Measurements from ENCODE around the gene ASF1A. TPM values are rescaled to one million over a fixed set of nuclear protein-coding genes. Genes with fewer than 3 reads are reported as not detected.
"Not testable (repeated sequence)": the region's sequence is repeated elsewhere in the genome, so short reads cannot be mapped to it uniquely, and the experiment has no call there.

The ASF1A gene
- total RNA-seq, 1 donor from 2014 or later, result 17.9 TPM

DNA sequence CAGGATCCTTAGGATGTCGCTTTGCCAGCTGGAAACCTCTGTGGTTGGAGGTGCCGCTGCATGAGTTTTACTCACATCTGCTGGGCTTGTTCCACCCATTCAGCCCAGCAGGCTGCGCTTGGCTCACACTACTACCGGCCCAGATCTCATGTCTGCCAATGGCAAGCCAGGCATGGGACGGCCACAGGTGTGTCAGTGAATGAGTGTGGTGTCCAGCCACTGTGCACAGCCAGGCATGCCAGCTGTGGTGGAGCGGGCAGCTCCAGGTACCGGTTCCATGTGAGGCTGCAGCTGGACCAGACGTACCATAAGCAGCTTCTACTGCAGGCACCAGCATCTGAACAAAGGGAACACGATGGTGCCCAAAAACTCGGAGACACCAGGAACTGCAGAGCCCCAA, 33.1 kb upstream of the ASF1A start:
- no peaks in the 10 kb centered on the region for H3K27me3 ChIP-seq (ENCODE audit: control insufficient read depth, insufficient read depth, low read length)
- no peak for TF ChIP-seq CTCF (IDR thresholded peaks at IDR 0.05; ENCODE audit: insufficient read depth, low read length, poor library complexity, severe bottlenecking)

GRCh38 chr6:118862443-118862842, 31.5 kb upstream of the ASF1A start:
- no peak overlapping the region for H3K4me3 ChIP-seq (ENCODE audit: low read depth, low read length)
- TF ChIP-seq CTCF (IDR thresholded peaks at IDR 0.05; ENCODE audit: insufficient read depth, low read length, poor library complexity, severe bottlenecking), result no peak
- DNase-seq (ENCODE audit: low read depth), result no peak
- H3K27me3 ChIP-seq (ENCODE audit: control insufficient read depth, insufficient read depth, low read length), result no peaks in the 10 kb centered on the region
- H3K36me3 ChIP-seq (ENCODE audit: control insufficient read depth, insufficient read depth, low read length), result no peaks in the 10 kb centered on the region

More for the DNA sequence above, 33.1 kb upstream of the ASF1A start:
- Histone ChIP-seq H3K4me3 (ENCODE audit: low read depth, low read length) (no peak overlapping the region), H3K36me3 (ENCODE audit: control insufficient read depth, insufficient read depth, low read length) (no peaks in the 10 kb centered on the region)
- no peak for DNase-seq (ENCODE audit: low read depth)

GRCh38 chr6:118864341-118865099, 29.4 kb upstream of the ASF1A start:
- no peaks in the 10 kb centered on the region for H3K36me3 ChIP-seq (ENCODE audit: control insufficient read depth, insufficient read depth, low read length)
- no peak for DNase-seq (ENCODE audit: low read depth)
- TF ChIP-seq CTCF (IDR thresholded peaks at IDR 0.05; ENCODE audit: insufficient read depth, low read length, poor library complexity, severe bottlenecking), result no peak
- no peak overlapping the region for H3K4me3 ChIP-seq (ENCODE audit: low read depth, low read length)
- no peaks in the 10 kb centered on the region for H3K27me3 ChIP-seq (ENCODE audit: control insufficient read depth, insufficient read depth, low read length)

GRCh38 chr6:118865100-118865391, 28.9 kb upstream of the ASF1A start:
- no peak for DNase-seq (ENCODE audit: low read depth)
- TF ChIP-seq CTCF (IDR thresholded peaks at IDR 0.05; ENCODE audit: insufficient read depth, low read length, poor library complexity, severe bottlenecking), result no peak
- Histone ChIP-seq H3K4me3 (ENCODE audit: low read depth, low read length) (no peak overlapping the region), H3K36me3 (ENCODE audit: control insufficient read depth, insufficient read depth, low read length) (no peaks in the 10 kb centered on the region), H3K27me3 (ENCODE audit: control insufficient read depth, insufficient read depth, low read length) (no peaks in the 10 kb centered on the region)

DNA sequence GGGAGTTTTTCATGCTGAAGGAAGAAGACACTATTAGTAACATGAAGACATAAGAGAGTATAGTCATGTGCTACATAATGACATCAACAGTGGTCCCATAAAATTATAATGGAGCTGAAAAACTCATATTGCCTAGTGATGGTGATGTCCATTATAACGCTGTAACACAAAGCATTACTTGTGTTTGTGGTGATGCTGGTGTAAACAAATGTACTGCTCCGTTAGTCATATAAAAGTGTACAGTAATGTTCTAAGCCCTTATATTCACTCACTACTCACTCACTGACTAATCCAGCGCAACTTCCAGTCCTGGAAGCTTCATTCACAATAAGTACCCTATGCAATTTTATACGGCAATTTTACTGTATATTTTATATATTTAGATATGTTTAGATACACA, 26.8 kb upstream of the ASF1A start:
- no peak overlapping the region for H3K4me3 ChIP-seq (ENCODE audit: low read depth, low read length)
- DNase-seq (ENCODE audit: low read depth), result no peak
- no peaks in the 10 kb centered on the region for H3K27me3 ChIP-seq (ENCODE audit: control insufficient read depth, insufficient read depth, low read length)
- no peaks in the 10 kb centered on the region for H3K36me3 ChIP-seq (ENCODE audit: control insufficient read depth, insufficient read depth, low read length)
- no peak for TF ChIP-seq CTCF (IDR thresholded peaks at IDR 0.05; ENCODE audit: insufficient read depth, low read length, poor library complexity, severe bottlenecking)

- not testable (repeated sequence) for DNase-seq (ENCODE audit: low read depth); H3K36me3 ChIP-seq (ENCODE audit: control insufficient read depth, insufficient read depth, low read length); H3K4me3 ChIP-seq (ENCODE audit: low read depth, low read length); H3K27me3 ChIP-seq (ENCODE audit: control insufficient read depth, insufficient read depth, low read length)
Observed at GRCh38 chr6:118868901-118869300, 25.1 kb upstream of the ASF1A start.
